GM23338 (cell line): Measurements from ENCODE around the gene FKBP8. TPM values are rescaled to one million over a fixed set of nuclear protein-coding genes. Genes with fewer than 3 reads are reported as not detected.

Experiments used
- ATAC-seq: fragments of 200-7000 bp; cut with Tn5 transposase; 3 replicates; pipeline ENCODE4 v1.9.1; 2020
- DNase-seq: peaks from one replicate; pipeline ENCODE4 v3.0.0-alpha.2; 2015; ENCODE audit warnings: low spot score
- H2AFZ ChIP-seq: fragments of 200-600 bp; sonication (generic); 2 replicates; pipeline ENCODE4 v1.8.0; 2016; ENCODE audit warnings: antibody characterized with exemption, mild to moderate bottlenecking, moderate library complexity
- H3F3A ChIP-seq: fragments of 200-600 bp; sonication (generic); replicated peaks from 2 replicates; pipeline ENCODE4 v1.8.0; 2017; ENCODE audit warnings: antibody characterized with exemption, mixed run types, low read depth
- H3K27ac ChIP-seq: fragments of 200-600 bp; sonication (generic); 2 replicates; pipeline ENCODE4 v1.6.1; 2016; ENCODE audit warnings: low read depth
- H3K27me3 ChIP-seq: fragments of 200-600 bp; sonication (generic); 2 replicates; pipeline ENCODE4 v1.8.0; 2016; ENCODE audit warnings: mild to moderate bottlenecking, mixed run types, moderate library complexity; ENCODE audit not compliant: insufficient read depth
- H3K36me3 ChIP-seq: fragments of 200-600 bp; sonication (generic); 2 replicates; pipeline ENCODE4 v1.8.0; 2016; ENCODE audit warnings: mild to moderate bottlenecking; ENCODE audit not compliant: insufficient read depth
- H3K4me1 ChIP-seq: fragments of 200-600 bp; sonication (generic); 2 replicates; pipeline ENCODE4 v1.8.0; 2016; ENCODE audit warnings: mild to moderate bottlenecking, moderate library complexity; ENCODE audit not compliant: insufficient read depth
- H3K4me2 ChIP-seq: fragments of 200-600 bp; sonication (generic); 2 replicates; pipeline ENCODE4 v1.7.1; 2017; ENCODE audit warnings: mixed run types
- H3K4me3 ChIP-seq: fragments of 200-600 bp; sonication (generic); 2 replicates; pipeline ENCODE4 v1.6.1; 2016; ENCODE audit warnings: mixed run types
- H3K79me2 ChIP-seq: fragments of 200-600 bp; sonication (generic); replicated peaks from 2 replicates; pipeline ENCODE4 v1.8.0; 2017; ENCODE audit warnings: mild to moderate bottlenecking; ENCODE audit not compliant: insufficient read depth
- H3K9me2 ChIP-seq: fragments of 200-600 bp; sonication (generic); 2 replicates; pipeline ENCODE4 v1.8.0; 2017; ENCODE audit not compliant: insufficient read depth
- H4K20me1 ChIP-seq: fragments of 200-600 bp; sonication (generic); replicated peaks from 2 replicates; pipeline ENCODE4 v1.8.0; 2017; ENCODE audit warnings: mild to moderate bottlenecking; ENCODE audit not compliant: insufficient read depth
- H3K27ac Mint-ChIP-seq: 2 replicates; pipeline ENCODE4 v1.8.0; 2020; ENCODE audit warnings: inconsistent platforms, mild to moderate bottlenecking, moderate library complexity, mixed read lengths
- H3K27me3 Mint-ChIP-seq: 3 replicates; pipeline ENCODE4 v1.8.0; 2022; ENCODE audit warnings: low read depth, mild to moderate bottlenecking, moderate library complexity, mixed read lengths, inconsistent platforms; ENCODE audit not compliant: insufficient read depth, poor library complexity
- H3K36me3 Mint-ChIP-seq: 3 replicates; pipeline ENCODE4 v1.8.0; 2021; ENCODE audit warnings: low read depth, mild to moderate bottlenecking, inconsistent platforms, moderate library complexity, mixed read lengths
- H3K4me1 Mint-ChIP-seq: 3 replicates; pipeline ENCODE4 v1.8.0; 2020; ENCODE audit warnings: mild to moderate bottlenecking, inconsistent platforms, mixed read lengths
- H3K4me3 Mint-ChIP-seq: 3 replicates; pipeline ENCODE4 v1.8.0; 2021; ENCODE audit warnings: moderate library complexity, mild to moderate bottlenecking, inconsistent platforms, mixed read lengths
- H3K9me3 Mint-ChIP-seq: 3 replicates; pipeline ENCODE4 v1.8.0; 2020; ENCODE audit warnings: moderate library complexity, mild to moderate bottlenecking, inconsistent platforms, mixed read lengths
- EZH2 ChIP-seq: fragments of 200-600 bp; sonication (generic); IDR thresholded peaks from one replicate; pipeline ENCODE4 v1.8.0; 2017; ENCODE audit warnings: antibody characterized with exemption, mild to moderate bottlenecking, low read depth; ENCODE audit not compliant: unreplicated experiment
- EZH2phosphoT487 ChIP-seq: fragments of 200-600 bp; sonication (generic); IDR thresholded peaks from one replicate; pipeline ENCODE4 v1.8.1; 2018; ENCODE audit warnings: antibody characterized with exemption; ENCODE audit not compliant: unreplicated experiment
- JUNB ChIP-seq: IDR thresholded peaks from one replicate; pipeline ENCODE4 v1.6.1; 2016; ENCODE audit warnings: antibody characterized with exemption; ENCODE audit not compliant: unreplicated experiment
- POLR2AphosphoS5 ChIP-seq: IDR thresholded peaks from 2 replicates; pipeline ENCODE4 v1.6.1; 2016; ENCODE audit warnings: antibody characterized with exemption, low read depth
- REST ChIP-seq: IDR thresholded peaks from one replicate; pipeline ENCODE4 v1.6.1; 2018; ENCODE audit warnings: antibody characterized with exemption; ENCODE audit not compliant: unreplicated experiment
- ZNF114 ChIP-seq: fragments of 250-450 bp; sonication (Bioruptor Pico); IDR thresholded peaks from 2 replicates; pipeline ENCODE4 v1.5.0; 2020; ENCODE audit warnings: mild to moderate bottlenecking, moderate library complexity
- ZNF331 ChIP-seq: fragments of 250-450 bp; sonication (Bioruptor Pico); IDR thresholded peaks from 2 replicates; pipeline ENCODE4 v1.5.0; 2020; ENCODE audit warnings: low read depth, mild to moderate bottlenecking, moderate library complexity
- polyA plus RNA-seq: library from polyadenylated mRNA; unstranded; fragments of >200 nt; fragmentation: Nextera tagmentation; extraction: Ambion mirVana; gene quantifications from 2 replicates; pipeline ENCODE4 v1.2.1, GENCODE V29; 2016
- total RNA-seq: library from RNA; depleted of rRNA; stranded (reverse); fragments of >200 nt; shearing (Covaris generic); gene quantifications from 2 replicates; pipeline ENCODE4 v1.2.3, GENCODE V29; 2014
- TF ChIP-seq, protein P1 (sequence below): IDR thresholded peaks from 2 replicates; pipeline ENCODE4 v1.6.1; 2016; ENCODE audit warnings: antibody characterized with exemption
- TF ChIP-seq, protein P2 (sequence below), 2 experiments: fragments of 200-600 bp in 1 of 2; sonication (generic) in 1 of 2; conservative IDR thresholded peaks; 2 replicates each; pipeline versions ENCODE4 v1.5.1 to v1.6.1; 2016 to 2017; ENCODE audit warnings: antibody characterized with exemption in 2 of 2, low read depth in 2 of 2, mild to moderate bottlenecking in 2 of 2, moderate library complexity in 1 of 2

The FKBP8 gene
- total and polyA plus RNA-seq, 2 experiments from 2014 or later: 158 to 367 TPM

GRCh38 chr19:18500799-18501198 is 42.6 kb downstream of the FKBP8 start (continued):
- no peak for TF ChIP-seq REST
- TF ChIP-seq POLR2AphosphoS5: no peak
- no peak for TF ChIP-seq JUNB
- TF ChIP-seq EZH2phosphoT487: no peak
- TF ChIP-seq, protein P1, sequence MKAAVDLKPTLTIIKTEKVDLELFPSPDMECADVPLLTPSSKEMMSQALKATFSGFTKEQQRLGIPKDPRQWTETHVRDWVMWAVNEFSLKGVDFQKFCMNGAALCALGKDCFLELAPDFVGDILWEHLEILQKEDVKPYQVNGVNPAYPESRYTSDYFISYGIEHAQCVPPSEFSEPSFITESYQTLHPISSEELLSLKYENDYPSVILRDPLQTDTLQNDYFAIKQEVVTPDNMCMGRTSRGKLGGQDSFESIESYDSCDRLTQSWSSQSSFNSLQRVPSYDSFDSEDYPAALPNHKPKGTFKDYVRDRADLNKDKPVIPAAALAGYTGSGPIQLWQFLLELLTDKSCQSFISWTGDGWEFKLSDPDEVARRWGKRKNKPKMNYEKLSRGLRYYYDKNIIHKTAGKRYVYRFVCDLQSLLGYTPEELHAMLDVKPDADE: no peak

DNA sequence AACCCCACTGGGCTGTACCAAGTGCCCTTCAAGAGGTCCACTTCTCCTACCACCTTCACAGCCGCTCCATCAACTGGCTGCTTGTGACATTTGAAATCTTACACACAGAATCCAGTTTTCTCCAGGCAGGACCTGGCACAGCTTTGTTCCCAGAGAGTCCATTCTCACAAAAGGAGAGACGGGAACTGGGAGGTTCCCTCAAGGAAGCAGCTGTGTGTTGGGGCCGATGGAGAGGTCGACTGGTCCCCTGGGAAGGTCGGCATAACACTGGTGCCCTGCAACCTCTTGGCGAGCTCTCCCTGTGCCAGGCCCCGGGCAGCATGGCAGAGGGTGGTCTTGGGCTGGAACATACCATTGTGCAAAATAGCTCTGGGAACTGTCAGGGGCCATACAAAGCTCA is 43.0 kb downstream of the FKBP8 start:
- H3K9me3 Mint-ChIP-seq: no peaks in the 10 kb centered on the region; the same call in 2 of the 3 replicates
- Histone ChIP-seq H3K79me2 (peaks cover 84% of the 10 kb centered on the region), H3K9me2 (no peaks in the 10 kb centered on the region), H3F3A (no peaks in the 10 kb centered on the region), H3K4me3 (no peak overlapping the region), H4K20me1 (peaks cover 26% of the 10 kb centered on the region), H3K4me1 (no peaks in the 10 kb centered on the region; the same call in 1 of the 2 replicates), H3K27ac (peak overlapping the region; percentile 63; the same call in 1 of the 2 replicates), H3K4me2 (no peak overlapping the region), H2AFZ (no peak overlapping the region), H3K36me3 (no peaks in the 10 kb centered on the region), H3K27me3 (no peaks in the 10 kb centered on the region)
- DNase-seq (no peak), ATAC-seq (no peak)
- peaks cover 18% of the 10 kb centered on the region for H3K4me1 Mint-ChIP-seq
- no peak overlapping the region for H3K27ac Mint-ChIP-seq
- peaks cover 11% of the 10 kb centered on the region for H3K27me3 Mint-ChIP-seq
- no peak overlapping the region for H3K4me3 Mint-ChIP-seq
- no peaks in the 10 kb centered on the region; the same call in 2 of the 3 replicates for H3K36me3 Mint-ChIP-seq
- no peak for TF ChIP-seq POLR2AphosphoS5
- no peak for TF ChIP-seq REST
- TF ChIP-seq ZNF114 (CRISPR knock-in tag): no peak
- TF ChIP-seq, protein P2, sequence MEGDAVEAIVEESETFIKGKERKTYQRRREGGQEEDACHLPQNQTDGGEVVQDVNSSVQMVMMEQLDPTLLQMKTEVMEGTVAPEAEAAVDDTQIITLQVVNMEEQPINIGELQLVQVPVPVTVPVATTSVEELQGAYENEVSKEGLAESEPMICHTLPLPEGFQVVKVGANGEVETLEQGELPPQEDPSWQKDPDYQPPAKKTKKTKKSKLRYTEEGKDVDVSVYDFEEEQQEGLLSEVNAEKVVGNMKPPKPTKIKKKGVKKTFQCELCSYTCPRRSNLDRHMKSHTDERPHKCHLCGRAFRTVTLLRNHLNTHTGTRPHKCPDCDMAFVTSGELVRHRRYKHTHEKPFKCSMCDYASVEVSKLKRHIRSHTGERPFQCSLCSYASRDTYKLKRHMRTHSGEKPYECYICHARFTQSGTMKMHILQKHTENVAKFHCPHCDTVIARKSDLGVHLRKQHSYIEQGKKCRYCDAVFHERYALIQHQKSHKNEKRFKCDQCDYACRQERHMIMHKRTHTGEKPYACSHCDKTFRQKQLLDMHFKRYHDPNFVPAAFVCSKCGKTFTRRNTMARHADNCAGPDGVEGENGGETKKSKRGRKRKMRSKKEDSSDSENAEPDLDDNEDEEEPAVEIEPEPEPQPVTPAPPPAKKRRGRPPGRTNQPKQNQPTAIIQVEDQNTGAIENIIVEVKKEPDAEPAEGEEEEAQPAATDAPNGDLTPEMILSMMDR (conservative IDR thresholded peaks at IDR 0.05; ENCODE audit: low read depth in 2 of 2): no peak
- TF ChIP-seq EZH2phosphoT487: no peak
- no peak for TF ChIP-seq ZNF331 (CRISPR knock-in tag)
- TF ChIP-seq EZH2: no peak
- TF ChIP-seq, protein P1: no peak
